IgD-negative memory B cell (primary cell): Measurements from ENCODE around the gene PLOD3. TPM values are rescaled to one million over a fixed set of nuclear protein-coding genes. Genes with fewer than 3 reads are reported as not detected.
A peak's percentile ranks its signal among the peaks of the same experiment; 100 is the strongest.

Source experiments
- H3K27ac Mint-ChIP-seq, 3 donors: one replicate each; pipeline ENCODE4 v1.8.0; 2020 to 2022; ENCODE audit warnings: mild to moderate bottlenecking in 3 of 3, mixed read lengths in 3 of 3, moderate library complexity in 1 of 3
- H3K27me3 Mint-ChIP-seq: one replicate; pipeline ENCODE4 v1.8.0; 2021; ENCODE audit warnings: mixed read lengths
- H3K36me3 Mint-ChIP-seq: one replicate; pipeline ENCODE4 v1.8.0; 2020; ENCODE audit warnings: mild to moderate bottlenecking, mixed read lengths
- H3K4me1 Mint-ChIP-seq, 3 donors: one replicate each; pipeline ENCODE4 v1.8.0; 2020 to 2022; ENCODE audit warnings: mixed read lengths in 3 of 3, mild to moderate bottlenecking in 1 of 3
- H3K4me3 Mint-ChIP-seq, 4 donors: one replicate each; pipeline ENCODE4 v1.8.0; 2020 to 2022; ENCODE audit warnings: mild to moderate bottlenecking in 4 of 4, mixed read lengths in 4 of 4, moderate library complexity in 3 of 4
- H3K9me3 Mint-ChIP-seq, 3 donors: one replicate each; pipeline ENCODE4 v1.8.0; 2020 to 2021; ENCODE audit warnings: mixed read lengths in 3 of 3, mild to moderate bottlenecking in 1 of 3
- polyA plus RNA-seq: library from polyadenylated mRNA; unstranded; fragments of 300-500 nt; fragmentation: Illumina TruSeq; gene quantifications from one replicate; pipeline ENCODE4 v1.2.3, GENCODE V29; 2021

PLOD3 gene
- polyA plus RNA-seq, 1 donor from 2014 or later = 16.8 TPM

- Mint-ChIP-seq H3K27me3 (no peaks in the 10 kb centered on the region), H3K36me3 (no peaks in the 10 kb centered on the region), H3K27ac (peak overlapping the region; percentile 89 to 97 (median 91)), H3K4me3 (peak overlapping the region; percentile 93 to 99 (median 98)), H3K4me1 (peaks cover 12 to 19% (median 16%) of the 10 kb centered on the region in 3 donors), H3K9me3 (no peaks in the 10 kb centered on the region)
These were observed 26.4 kb upstream of the PLOD3 start for GRCh38 chr7:101243646-101244374.

- peaks cover 11 to 14% (median 11%) of the 10 kb centered on the region in 3 donors for H3K4me1 Mint-ChIP-seq
- H3K27ac Mint-ChIP-seq = no peak overlapping the region
- no peaks in the 10 kb centered on the region for H3K27me3 Mint-ChIP-seq
- H3K36me3 Mint-ChIP-seq = no peaks in the 10 kb centered on the region
- no peak overlapping the region for H3K4me3 Mint-ChIP-seq
- no peaks in the 10 kb centered on the region for H3K9me3 Mint-ChIP-seq
These were observed 24.3 kb upstream of the PLOD3 start for GRCh38 chr7:101241443-101242349.

- H3K4me3 Mint-ChIP-seq = no peak overlapping the region
- no peaks in the 10 kb centered on the region for H3K27me3 Mint-ChIP-seq
- no peak overlapping the region for H3K27ac Mint-ChIP-seq
- H3K4me1 Mint-ChIP-seq = peaks cover 11 to 13% (median 11%) of the 10 kb centered on the region in 3 donors
- H3K9me3 Mint-ChIP-seq = no peaks in the 10 kb centered on the region
- no peaks in the 10 kb centered on the region for H3K36me3 Mint-ChIP-seq
These were observed 23.6 kb upstream of the PLOD3 start for GRCh38 chr7:101241015-101241363.

- peaks cover 9 to 13% (median 11%) of the 10 kb centered on the region in 3 donors for H3K4me1 Mint-ChIP-seq
- no peak overlapping the region for H3K27ac Mint-ChIP-seq
- no peaks in the 10 kb centered on the region for H3K9me3 Mint-ChIP-seq
- H3K27me3 Mint-ChIP-seq = no peaks in the 10 kb centered on the region
- H3K36me3 Mint-ChIP-seq = no peaks in the 10 kb centered on the region
- H3K4me3 Mint-ChIP-seq = peak overlapping the region in 1 of 4 donors; percentile 27
These were observed 23.0 kb upstream of the PLOD3 start for GRCh38 chr7:101240226-101241014.

GRCh38 chr7:101239951-101240220 lies 22.5 kb upstream of the PLOD3 start:
- Mint-ChIP-seq H3K27me3 (no peaks in the 10 kb centered on the region), H3K27ac (no peak overlapping the region)

GRCh38 chr7:101239191-101239950 lies 22.0 kb upstream of the PLOD3 start:
- Mint-ChIP-seq H3K4me3 (no peak overlapping the region), H3K36me3 (no peaks in the 10 kb centered on the region), H3K27me3 (no peaks in the 10 kb centered on the region), H3K4me1 (peaks cover 2 to 10% (median 9%) of the 10 kb centered on the region in 3 donors), H3K27ac (no peak overlapping the region), H3K9me3 (no peaks in the 10 kb centered on the region)

More at GRCh38 chr7:101239951-101240220, 22.5 kb upstream of the PLOD3 start:
- H3K9me3 Mint-ChIP-seq = no peaks in the 10 kb centered on the region
- H3K4me1 Mint-ChIP-seq = peaks cover 8 to 10% (median 8%) of the 10 kb centered on the region in 3 donors
- peak overlapping the region in 1 of 4 donors; percentile 27 for H3K4me3 Mint-ChIP-seq
- H3K36me3 Mint-ChIP-seq = no peaks in the 10 kb centered on the region

DNA sequence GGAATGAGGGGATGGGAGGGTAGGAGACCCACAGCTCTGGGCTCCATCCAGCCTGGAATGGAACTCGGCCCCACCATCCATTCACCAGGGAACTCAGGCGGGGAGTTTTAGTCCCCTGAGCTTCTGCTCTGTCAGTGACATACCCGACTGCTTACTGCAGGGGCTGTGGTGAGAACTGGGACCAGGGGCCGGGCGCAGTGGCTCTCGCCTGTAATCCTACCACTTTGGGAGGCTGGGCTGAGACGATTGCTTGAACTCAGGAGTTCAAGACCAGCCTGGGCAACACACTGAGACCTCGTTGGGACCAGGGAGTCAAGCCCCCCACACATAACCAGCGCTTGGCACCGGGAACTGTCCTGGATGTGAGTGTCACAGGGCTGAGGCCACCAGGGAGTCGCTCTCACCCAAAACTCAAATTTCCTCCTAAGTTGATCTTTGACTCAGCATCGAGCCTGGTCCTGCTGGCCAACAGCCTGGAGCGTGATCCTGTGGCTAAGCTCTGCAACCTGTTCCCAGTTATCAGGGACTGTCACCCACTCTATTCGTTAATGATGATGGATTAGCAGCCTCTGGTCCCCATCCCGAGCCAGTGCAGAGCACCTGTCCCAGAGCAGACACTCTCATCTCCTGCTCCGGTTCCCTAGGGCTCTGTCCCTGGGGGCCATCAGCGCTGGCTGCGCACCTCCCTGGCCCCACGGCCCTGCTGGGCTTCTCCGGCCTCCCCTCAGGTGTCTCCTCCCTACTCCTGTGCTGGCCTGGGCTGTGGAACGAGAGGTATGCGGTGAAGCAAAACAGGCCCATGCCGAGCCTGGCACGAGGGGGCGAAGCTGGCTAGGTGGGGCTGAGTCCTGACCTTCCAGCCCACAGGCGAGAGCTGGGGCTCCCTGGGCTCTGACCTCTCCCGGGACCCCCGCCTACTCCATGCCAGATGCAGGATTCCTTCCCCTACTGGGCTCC lies 21.1 kb upstream of the PLOD3 start:
- H3K9me3 Mint-ChIP-seq = no peaks in the 10 kb centered on the region

DNA sequence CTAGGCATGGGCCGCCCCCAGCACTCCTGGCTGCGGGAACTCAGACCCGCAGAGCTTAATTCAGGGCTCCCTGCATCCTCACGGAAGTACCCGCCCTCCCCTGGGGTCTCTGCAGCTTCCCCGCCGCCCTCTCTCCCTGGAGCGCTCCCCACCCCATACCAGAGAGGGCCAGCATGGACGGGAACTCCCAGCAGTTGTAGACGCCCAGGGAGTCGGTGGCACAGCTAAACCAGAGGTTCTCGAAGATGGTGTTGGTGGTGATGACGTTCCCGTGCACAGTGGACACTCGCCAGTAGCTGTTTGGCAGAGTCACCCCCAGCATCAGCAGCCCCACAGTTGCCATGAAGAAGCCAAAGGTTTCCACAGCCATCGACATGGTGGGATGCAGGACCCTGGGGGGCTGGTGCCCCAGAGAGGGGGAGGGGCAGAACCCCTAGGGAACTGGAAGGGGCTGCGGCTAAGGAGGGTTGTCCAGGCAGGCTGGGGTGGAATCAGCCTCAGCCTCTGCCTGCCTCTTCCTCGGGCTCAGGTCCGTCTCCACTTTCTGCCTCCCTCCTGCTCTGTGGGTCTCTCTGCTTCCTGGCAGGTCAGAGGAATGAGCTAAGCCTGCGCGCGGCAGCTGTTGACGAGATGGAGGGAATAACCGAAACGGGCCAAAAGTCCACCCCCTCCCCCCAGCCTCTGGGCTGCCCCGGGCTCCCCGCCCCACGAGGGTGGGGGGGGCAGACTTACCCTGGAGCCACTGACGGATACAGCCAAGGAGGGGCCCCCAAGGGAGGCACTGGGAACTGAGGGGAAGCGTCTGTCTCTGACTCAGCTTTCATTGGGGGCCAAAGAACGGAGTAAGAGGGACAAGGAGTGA lies 20.1 kb upstream of the PLOD3 start, which contains the start of gene CLDN15:
TSS of gene CLDN15 (minus strand) at position 597 of the 862 bp plus-strand sequence. CDS start at position 376, 221 bp downstream.
- Mint-ChIP-seq H3K27ac (peak within 1 kb of the TSS in 1 of 3 donors; percentile 53), H3K36me3 (no peaks in the 10 kb centered on the region), H3K9me3 (no peaks in the 10 kb centered on the region), H3K4me1 (peaks cover 0 to 5% (median 0%) of the 10 kb centered on the region in 3 donors), H3K27me3 (no peaks in the 10 kb centered on the region), H3K4me3 (no peak within 1 kb of the TSS)

More for the DNA sequence above, 21.1 kb upstream of the PLOD3 start:
- H3K4me1 Mint-ChIP-seq = peaks cover 0 to 7% (median 5%) of the 10 kb centered on the region in 3 donors
- H3K27ac Mint-ChIP-seq = peak overlapping the region in 1 of 3 donors; percentile 53
- no peak overlapping the region for H3K4me3 Mint-ChIP-seq
- no peaks in the 10 kb centered on the region for H3K36me3 Mint-ChIP-seq
- H3K27me3 Mint-ChIP-seq = no peaks in the 10 kb centered on the region

- peaks cover 0 to 2% (median 0%) of the 10 kb centered on the region in 3 donors for H3K4me1 Mint-ChIP-seq
- H3K27ac Mint-ChIP-seq = no peak overlapping the region
- no peaks in the 10 kb centered on the region for H3K36me3 Mint-ChIP-seq
- no peaks in the 10 kb centered on the region for H3K9me3 Mint-ChIP-seq
- H3K4me3 Mint-ChIP-seq = no peak overlapping the region
- no peaks in the 10 kb centered on the region for H3K27me3 Mint-ChIP-seq
These were observed 19.0 kb upstream of the PLOD3 start for GRCh38 chr7:101236292-101236835.

DNA sequence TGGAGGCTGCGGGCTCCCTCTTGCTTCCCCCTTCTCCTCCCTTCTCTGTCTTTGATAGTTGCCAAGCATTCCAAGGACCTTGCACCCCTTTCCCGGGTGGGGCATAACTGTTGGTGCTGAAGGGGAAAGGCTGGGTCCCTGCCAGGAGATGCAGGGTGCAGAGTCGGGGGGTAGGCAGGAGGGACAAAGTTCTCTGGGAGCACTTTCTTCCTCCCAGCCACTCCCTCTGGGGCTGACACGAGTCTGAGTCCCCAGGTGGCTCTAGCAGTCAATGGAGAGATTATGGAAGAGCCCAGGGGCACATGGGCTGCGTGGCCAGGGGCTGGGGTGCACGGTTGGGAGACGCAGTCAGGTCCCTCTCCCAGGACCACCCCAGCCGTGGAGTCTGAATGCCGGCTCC lies 18.1 kb upstream of the PLOD3 start:
- Mint-ChIP-seq H3K36me3 (no peaks in the 10 kb centered on the region), H3K4me1 (peaks cover 0 to 2% (median 2%) of the 10 kb centered on the region in 3 donors), H3K27ac (no peak overlapping the region), H3K4me3 (no peak overlapping the region), H3K9me3 (no peaks in the 10 kb centered on the region), H3K27me3 (no peaks in the 10 kb centered on the region)

DNA sequence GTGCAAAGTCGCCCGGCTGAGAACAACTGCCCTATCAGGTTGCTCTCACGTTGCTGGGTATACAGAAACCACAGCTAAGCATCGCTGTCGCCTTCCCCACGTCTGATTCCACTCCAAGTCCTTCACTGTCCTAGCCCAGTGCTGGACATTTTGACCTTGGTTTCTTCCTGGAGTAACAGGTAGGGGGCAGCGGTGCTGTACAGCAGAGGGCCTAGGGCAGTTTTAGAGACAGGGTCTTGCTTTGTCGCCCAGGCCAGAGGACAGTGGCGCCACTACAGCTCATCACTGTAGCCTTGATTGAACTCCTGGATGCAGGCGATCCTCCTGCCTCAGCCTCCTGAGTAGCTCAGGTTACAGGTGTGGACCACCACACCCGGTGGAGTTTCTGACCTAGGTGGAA lies 17.7 kb upstream of the PLOD3 start:
- H3K9me3 Mint-ChIP-seq = no peaks in the 10 kb centered on the region
- no peaks in the 10 kb centered on the region for H3K36me3 Mint-ChIP-seq
- no peaks in the 10 kb centered on the region for H3K27me3 Mint-ChIP-seq
- H3K27ac Mint-ChIP-seq = no peak overlapping the region
- H3K4me3 Mint-ChIP-seq = peak overlapping the region in 1 of 4 donors; percentile 45
- peaks cover 0 to 2% (median 2%) of the 10 kb centered on the region in 3 donors for H3K4me1 Mint-ChIP-seq

- H3K36me3 Mint-ChIP-seq = no peaks in the 10 kb centered on the region
- H3K27ac Mint-ChIP-seq = no peak overlapping the region
- peaks cover 0 to 2% (median 2%) of the 10 kb centered on the region in 3 donors for H3K4me1 Mint-ChIP-seq
- peak overlapping the region in 1 of 4 donors; percentile 45 for H3K4me3 Mint-ChIP-seq
- H3K9me3 Mint-ChIP-seq = no peaks in the 10 kb centered on the region
- no peaks in the 10 kb centered on the region for H3K27me3 Mint-ChIP-seq
These were observed 17.3 kb upstream of the PLOD3 start for GRCh38 chr7:101234636-101235035.
